Measurements from ENCODE around the gene SHISAL2A. TPM values are rescaled to one million over a fixed set of nuclear protein-coding genes. Genes with fewer than 3 reads are reported as not detected.

Gene SHISAL2A
- total RNA-seq, 1 experiment from 2014 or later: 0.90 TPM

GRCh38 chr1:52679498-52679897 lies 46.5 kb downstream of the SHISAL2A start:
- no peak overlapping the region for H3K23ac ChIP-seq (ENCODE audit: insufficient read length, low read depth, low read length)
- H2BK120ac ChIP-seq (ENCODE audit: low read depth, low read length, poor library complexity, severe bottlenecking): no peak overlapping the region
- TF ChIP-seq CTCF (conservative IDR thresholded peaks at IDR 0.05): no peak
- H3T11ph ChIP-seq (ENCODE audit: low read length): no peak overlapping the region
- Mint-ChIP-seq H3K27ac (peak overlapping the region in 2 of 3 experiments; percentile 71 to 80; a peak in 4 of 7 replicates), H3K4me3 (no peak overlapping the region), H3K36me3 (ENCODE audit: insufficient read depth in 1 of 3, low read depth in 3 of 3) (peaks cover 0 to 8% (median 0%) of the 10 kb centered on the region in 3 experiments; a peak in 3 of 7 replicates), H3K9me3 (no peaks in the 10 kb centered on the region; a peak in 1 of 5 replicates), H3K4me1 (peaks cover 23 to 28% of the 10 kb centered on the region in 2 experiments), H3K27me3 (ENCODE audit: low read depth) (no peaks in the 10 kb centered on the region)
- no peak overlapping the region for H2AK5ac ChIP-seq (ENCODE audit: insufficient read length, low read length)
- no peak overlapping the region for H3K4me2 ChIP-seq (ENCODE audit: insufficient read depth, insufficient read length, low read length)
- DNase-seq: no peak
- H2BK20ac ChIP-seq (ENCODE audit: low read depth, low read length, poor library complexity, severe bottlenecking): no peak overlapping the region
- no peak overlapping the region for H3K9ac ChIP-seq (ENCODE audit: extremely low read depth, insufficient read length, low read length)
- no peak overlapping the region for H2BK12ac ChIP-seq (ENCODE audit: insufficient read length, low read depth, low read length)
- H2BK5ac ChIP-seq (ENCODE audit: insufficient read length, low read length): no peak overlapping the region
- H3K4ac ChIP-seq (ENCODE audit: low read depth, low read length): no peak overlapping the region
- no peak overlapping the region for H3K56ac ChIP-seq (ENCODE audit: insufficient read length, low read depth, low read length)
- H3K4me1 ChIP-seq (ENCODE audit: insufficient read depth, low read length): no peaks in the 10 kb centered on the region; the same call in 1 of the 2 replicates
- H3K79me1 ChIP-seq (ENCODE audit: insufficient read depth, low read depth, low read length, poor library complexity, severe bottlenecking): no peaks in the 10 kb centered on the region
- H4K91ac ChIP-seq (ENCODE audit: insufficient read length, low read depth, low read length): no peak overlapping the region
- no peak overlapping the region for H4K8ac ChIP-seq (replicated peaks; ENCODE audit: insufficient read length, low read depth, low read length)
- no peak overlapping the region for H3K14ac ChIP-seq (ENCODE audit: insufficient read depth, low read length)
- no peaks in the 10 kb centered on the region for H3K23me2 ChIP-seq (ENCODE audit: insufficient read length, low read depth, low read length, poor library complexity, severe bottlenecking)
- H3K27me3 ChIP-seq (ENCODE audit: insufficient read depth, low read length): no peaks in the 10 kb centered on the region
- H2AFZ ChIP-seq (ENCODE audit: low read length): no peak overlapping the region
- no peaks in the 10 kb centered on the region for H4K20me1 ChIP-seq (ENCODE audit: control insufficient read depth, insufficient read depth, insufficient read length)
- H3K79me2 ChIP-seq (ENCODE audit: insufficient read depth, low read length): no peaks in the 10 kb centered on the region
- H3K18ac ChIP-seq (ENCODE audit: insufficient read length, low read depth, low read length): no peak overlapping the region
- H3K27ac ChIP-seq (ENCODE audit: insufficient read length, low read depth, low read length): no peak overlapping the region
- WGBS (ENCODE audit: extremely low coverage, insufficient read length, low lambda C conversion rate): no CpG with 5 or more reads among the region's 5 CpGs
- no peak overlapping the region for H2BK15ac ChIP-seq (ENCODE audit: low read depth, low read length)
- H4K5ac ChIP-seq (ENCODE audit: insufficient read length, low read depth, low read length): no peak overlapping the region
- no peaks in the 10 kb centered on the region for H3K9me3 ChIP-seq (ENCODE audit: control insufficient read depth, low read depth, low read length)

Data from H9 (cell line).